ENCODE data around the gene PARD3B. TPM values are rescaled to one million over a fixed set of nuclear protein-coding genes. Genes with fewer than 3 reads are reported as not detected.

The PARD3B gene
- total RNA-seq, 1 donor from 2014 or later: not detected

- CTCF ChIA-PET: no interaction called here
- no peaks in the 10 kb centered on the region for H3K9me3 Mint-ChIP-seq
Observed at GRCh38 chr2:205613970-205614559, 1068.8 kb downstream of the PARD3B start.

DNA sequence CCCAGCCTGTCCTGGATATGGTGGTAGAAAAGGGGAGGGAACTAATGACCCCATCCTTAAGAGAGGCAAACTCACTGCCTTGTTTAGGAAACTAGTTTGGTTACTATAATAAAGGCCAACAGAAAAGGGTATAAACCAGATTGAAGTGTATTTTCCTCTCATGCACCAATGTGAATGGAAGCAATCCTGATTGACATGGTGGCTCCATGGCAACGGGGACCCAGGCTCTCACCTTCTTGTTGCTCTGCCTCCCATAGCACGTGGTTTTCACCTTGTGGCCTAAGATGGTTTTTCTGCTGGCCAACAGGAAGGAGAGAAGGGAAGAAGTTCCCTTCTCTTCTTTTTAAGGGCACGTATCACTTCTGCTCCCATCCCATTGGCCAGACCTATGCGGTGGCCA lies 1069.7 kb downstream of the PARD3B start:
- no peak overlapping the region for H3K4me3 Mint-ChIP-seq
- no peak for DNase-seq
- no peaks in the 10 kb centered on the region for H3K36me3 Mint-ChIP-seq (ENCODE audit: low read depth)
- H3K4me1 Mint-ChIP-seq: no peaks in the 10 kb centered on the region
- POLR2A ChIA-PET: no interaction called here
- ATAC-seq (ENCODE audit: low read depth): no peak
- H3K27me3 Mint-ChIP-seq: peaks cover 12% of the 10 kb centered on the region
- no peaks in the 10 kb centered on the region for H3K9me3 Mint-ChIP-seq
- CTCF ChIA-PET: no interaction called here
- intact Hi-C loops (cut with micrococcal nuclease): no loop called here
- H3K27ac Mint-ChIP-seq: no peak overlapping the region
- TF ChIP-seq, protein P1, sequence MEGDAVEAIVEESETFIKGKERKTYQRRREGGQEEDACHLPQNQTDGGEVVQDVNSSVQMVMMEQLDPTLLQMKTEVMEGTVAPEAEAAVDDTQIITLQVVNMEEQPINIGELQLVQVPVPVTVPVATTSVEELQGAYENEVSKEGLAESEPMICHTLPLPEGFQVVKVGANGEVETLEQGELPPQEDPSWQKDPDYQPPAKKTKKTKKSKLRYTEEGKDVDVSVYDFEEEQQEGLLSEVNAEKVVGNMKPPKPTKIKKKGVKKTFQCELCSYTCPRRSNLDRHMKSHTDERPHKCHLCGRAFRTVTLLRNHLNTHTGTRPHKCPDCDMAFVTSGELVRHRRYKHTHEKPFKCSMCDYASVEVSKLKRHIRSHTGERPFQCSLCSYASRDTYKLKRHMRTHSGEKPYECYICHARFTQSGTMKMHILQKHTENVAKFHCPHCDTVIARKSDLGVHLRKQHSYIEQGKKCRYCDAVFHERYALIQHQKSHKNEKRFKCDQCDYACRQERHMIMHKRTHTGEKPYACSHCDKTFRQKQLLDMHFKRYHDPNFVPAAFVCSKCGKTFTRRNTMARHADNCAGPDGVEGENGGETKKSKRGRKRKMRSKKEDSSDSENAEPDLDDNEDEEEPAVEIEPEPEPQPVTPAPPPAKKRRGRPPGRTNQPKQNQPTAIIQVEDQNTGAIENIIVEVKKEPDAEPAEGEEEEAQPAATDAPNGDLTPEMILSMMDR (IDR thresholded peaks at IDR 0.05): no peak

More at GRCh38 chr2:205613970-205614559, 1068.8 kb downstream of the PARD3B start:
- Mint-ChIP-seq H3K27ac (no peak overlapping the region), H3K27me3 (peaks cover 17% of the 10 kb centered on the region), H3K4me1 (no peaks in the 10 kb centered on the region), H3K36me3 (ENCODE audit: low read depth) (no peaks in the 10 kb centered on the region), H3K4me3 (no peak overlapping the region)
- ATAC-seq (ENCODE audit: low read depth) (no peak), DNase-seq (no peak)
- POLR2A ChIA-PET: no interaction called here
- TF ChIP-seq, protein P1 (IDR thresholded peaks at IDR 0.05): no peak
- intact Hi-C loops (cut with micrococcal nuclease): no loop called here

DNA sequence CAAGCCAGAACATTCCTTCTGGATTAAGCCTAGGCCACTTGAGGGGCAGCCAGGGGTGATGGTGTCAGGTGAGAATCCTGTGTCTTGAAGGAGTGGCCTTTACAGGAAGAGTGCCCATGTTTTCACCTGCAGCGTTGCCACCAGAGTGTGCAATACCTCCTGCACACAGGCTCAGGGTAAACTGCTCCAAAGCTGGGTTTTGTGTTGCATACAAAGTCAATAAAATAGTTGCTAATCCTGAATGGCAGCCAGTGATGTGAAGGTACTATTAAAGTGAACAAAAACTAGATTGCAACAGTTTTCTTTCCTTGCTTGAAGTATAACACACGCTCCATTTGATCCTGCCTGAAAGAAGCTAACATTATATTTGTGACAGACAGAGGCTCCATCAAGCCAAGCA lies 1072.6 kb downstream of the PARD3B start:
- ATAC-seq (ENCODE audit: low read depth): no peak
- DNase-seq: no peak
- CTCF ChIA-PET: no interaction called here

GRCh38 chr2:205619600-205619999 lies 1074.3 kb downstream of the PARD3B start:
- intact Hi-C loops (cut with micrococcal nuclease): no loop called here
- Mint-ChIP-seq H3K9me3 (no peaks in the 10 kb centered on the region), H3K4me3 (no peak overlapping the region), H3K27me3 (peaks cover 8% of the 10 kb centered on the region), H3K27ac (no peak overlapping the region), H3K4me1 (no peaks in the 10 kb centered on the region), H3K36me3 (ENCODE audit: low read depth) (no peaks in the 10 kb centered on the region)
- ChIA-PET POLR2A (no interaction called here), CTCF (no interaction called here)
- no peak for ATAC-seq (ENCODE audit: low read depth)
- DNase-seq: no peak
- TF ChIP-seq, protein P1 (IDR thresholded peaks at IDR 0.05): no peak

More for the DNA sequence above, 1072.6 kb downstream of the PARD3B start:
- no peaks in the 10 kb centered on the region for H3K4me1 Mint-ChIP-seq
- POLR2A ChIA-PET: no interaction called here
- H3K27ac Mint-ChIP-seq: no peak overlapping the region
- no peaks in the 10 kb centered on the region for H3K9me3 Mint-ChIP-seq
- H3K27me3 Mint-ChIP-seq: peaks cover 5% of the 10 kb centered on the region
- no peak overlapping the region for H3K4me3 Mint-ChIP-seq
- intact Hi-C loops (cut with micrococcal nuclease): no loop called here
- no peaks in the 10 kb centered on the region for H3K36me3 Mint-ChIP-seq (ENCODE audit: low read depth)
- TF ChIP-seq, protein P1 (IDR thresholded peaks at IDR 0.05): no peak

GRCh38 chr2:205627085-205627484 lies 1081.8 kb downstream of the PARD3B start:
- POLR2A ChIA-PET: no interaction called here
- H3K27me3 Mint-ChIP-seq: peaks cover 3% of the 10 kb centered on the region
- H3K27ac Mint-ChIP-seq: no peak overlapping the region
- H3K4me3 Mint-ChIP-seq: no peak overlapping the region
- intact Hi-C loops (cut with micrococcal nuclease): no loop called here
- H3K4me1 Mint-ChIP-seq: no peaks in the 10 kb centered on the region
- TF ChIP-seq, protein P1 (IDR thresholded peaks at IDR 0.05): no peak
- DNase-seq: no peak
- H3K36me3 Mint-ChIP-seq (ENCODE audit: low read depth): no peaks in the 10 kb centered on the region
- H3K9me3 Mint-ChIP-seq: no peaks in the 10 kb centered on the region
- ATAC-seq (ENCODE audit: low read depth): no peak
- CTCF ChIA-PET: no interaction called here

Measured in activated B cell treated with CpG ODN at 0.5 μM for 24 hours (primary cell).